ENCODE data around the gene GARNL3.

- TF ChIP-seq CTCF (IDR thresholded peaks at IDR 0.05) (no peak), POLR2A (IDR thresholded peaks at IDR 0.05) (no peak)
These were observed 72.2 kb downstream of the GARNL3 start for GRCh38 chr9:127336506-127337352.
